HG03175 (cell line): ENCODE data around the gene RPLP1.

Source experiments
- ATAC-seq: cut with Tn5 transposase; IDR thresholded peaks from one replicate; pipeline ENCODE4 v1.9.1; 2021; ENCODE audit warnings: mild to moderate bottlenecking, moderate library complexity; ENCODE audit not compliant: unreplicated experiment

The RPLP1 gene

DNA sequence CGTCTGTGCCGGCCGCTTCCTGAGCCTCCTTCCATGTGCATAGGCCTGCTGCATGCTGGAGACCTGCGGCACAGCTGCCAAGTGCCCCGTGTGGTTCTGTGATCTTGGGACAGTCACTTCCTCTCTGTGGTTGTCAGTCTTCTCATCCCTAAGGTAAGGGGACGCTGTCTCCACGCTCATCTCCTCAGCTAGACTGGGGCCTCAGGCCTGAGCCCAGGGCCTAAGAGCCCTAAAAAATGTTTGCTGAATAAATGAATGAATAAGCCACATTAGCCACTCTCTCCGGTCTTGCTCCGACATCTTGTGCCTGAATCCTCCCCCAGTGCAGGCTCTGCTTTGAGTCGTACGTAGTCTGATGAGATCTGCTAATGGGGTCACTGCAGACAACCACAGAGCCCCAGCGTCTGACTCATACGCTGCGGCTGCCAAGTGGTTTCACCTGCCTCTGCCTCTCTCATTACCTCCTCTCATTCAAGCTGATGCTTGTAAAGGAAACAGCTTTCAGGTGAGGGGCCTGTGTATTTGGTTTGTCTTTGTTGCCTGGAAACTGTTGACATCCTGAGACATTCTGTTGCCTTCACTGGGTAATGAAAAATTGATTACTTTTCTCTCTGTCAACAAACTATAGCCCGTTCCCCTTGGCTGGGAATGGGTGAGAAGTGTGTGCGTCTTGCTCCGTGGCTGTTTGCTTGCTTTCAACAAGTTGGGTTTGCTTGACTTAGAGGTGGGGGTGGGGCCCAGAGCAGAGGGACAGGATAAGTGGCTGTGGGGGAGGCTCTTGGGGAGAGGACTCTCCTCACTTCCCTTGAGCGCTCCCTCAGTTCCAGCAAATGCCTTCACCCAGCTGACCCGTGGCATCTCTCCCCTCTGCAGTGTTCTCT lies 15.9 kb downstream of the RPLP1 start:
- no peak for ATAC-seq

- ATAC-seq = no peak
Observed at GRCh38 chr15:69469467-69470201, 17.0 kb downstream of the RPLP1 start.

DNA sequence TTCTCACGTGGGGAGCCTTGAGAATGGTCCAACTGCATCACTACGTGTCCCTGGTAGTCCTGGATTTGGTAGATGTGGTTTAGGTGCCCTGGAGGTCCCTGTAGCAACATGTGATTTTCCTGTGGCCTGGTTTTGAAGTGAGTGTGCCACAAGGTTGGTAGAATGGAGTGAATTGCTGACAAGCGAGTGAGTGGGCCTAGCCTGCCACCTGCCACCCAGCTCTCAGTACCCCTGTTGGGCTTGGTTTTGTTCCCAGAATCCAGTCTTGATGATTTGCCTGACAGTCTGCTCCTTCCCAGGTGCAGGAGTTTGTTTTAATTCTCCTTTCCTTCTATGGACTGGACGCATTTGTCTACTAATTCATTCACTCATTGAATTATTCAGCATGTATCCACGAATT lies 19.4 kb downstream of the RPLP1 start:
- ATAC-seq = no peak

GRCh38 chr15:69472562-69472961 lies 19.9 kb downstream of the RPLP1 start:
- no peak for ATAC-seq

DNA sequence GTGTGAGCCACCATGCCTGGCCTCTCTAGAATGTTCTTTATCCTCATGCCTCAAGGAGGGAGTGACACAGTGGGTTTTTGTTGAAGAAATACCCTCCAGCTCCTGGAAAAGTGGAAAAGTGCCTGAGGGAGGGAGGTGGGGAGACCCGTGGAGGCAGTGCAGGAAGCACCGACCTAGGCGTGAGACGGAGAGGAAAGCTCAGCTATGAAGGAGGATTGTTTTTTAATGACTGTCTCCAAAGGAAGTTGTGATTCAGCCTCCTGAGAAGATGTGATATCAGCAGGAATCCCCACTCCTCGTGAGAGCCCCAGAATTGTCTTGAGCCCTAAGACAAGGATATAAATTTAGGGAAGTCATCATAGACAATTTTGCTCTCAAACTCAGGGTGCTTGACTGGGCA lies 21.7 kb downstream of the RPLP1 start:
- no peak for ATAC-seq

DNA sequence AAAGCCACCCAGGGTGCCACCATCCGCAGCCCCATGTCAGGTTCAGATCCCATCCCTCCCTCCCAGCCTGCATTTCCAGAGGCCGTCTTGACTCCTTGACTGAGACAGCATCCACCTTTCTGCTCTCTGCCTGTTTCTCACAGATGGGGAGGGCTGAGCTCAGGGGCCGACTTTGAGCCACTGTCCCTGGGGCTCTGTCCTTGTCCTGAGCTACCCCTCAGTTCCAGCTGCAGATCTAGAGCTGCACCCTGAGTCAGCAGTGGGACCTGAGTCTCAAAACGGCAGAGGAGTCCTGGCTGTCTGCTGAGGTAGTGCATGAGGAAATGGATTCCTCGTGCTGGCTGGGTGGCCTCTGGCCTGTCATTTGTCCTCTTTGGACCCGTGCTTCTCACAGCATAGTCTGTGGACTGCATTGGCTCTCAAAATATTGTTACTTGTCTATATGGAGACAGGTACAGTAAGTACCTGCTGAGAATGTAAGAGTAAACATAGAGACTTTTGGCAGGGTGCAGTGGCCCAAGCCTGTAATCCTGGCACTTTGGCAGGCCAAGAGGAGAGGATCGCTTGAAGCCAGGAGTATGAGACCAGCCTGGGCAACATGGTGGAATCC lies 22.3 kb downstream of the RPLP1 start:
- no peak for ATAC-seq

DNA sequence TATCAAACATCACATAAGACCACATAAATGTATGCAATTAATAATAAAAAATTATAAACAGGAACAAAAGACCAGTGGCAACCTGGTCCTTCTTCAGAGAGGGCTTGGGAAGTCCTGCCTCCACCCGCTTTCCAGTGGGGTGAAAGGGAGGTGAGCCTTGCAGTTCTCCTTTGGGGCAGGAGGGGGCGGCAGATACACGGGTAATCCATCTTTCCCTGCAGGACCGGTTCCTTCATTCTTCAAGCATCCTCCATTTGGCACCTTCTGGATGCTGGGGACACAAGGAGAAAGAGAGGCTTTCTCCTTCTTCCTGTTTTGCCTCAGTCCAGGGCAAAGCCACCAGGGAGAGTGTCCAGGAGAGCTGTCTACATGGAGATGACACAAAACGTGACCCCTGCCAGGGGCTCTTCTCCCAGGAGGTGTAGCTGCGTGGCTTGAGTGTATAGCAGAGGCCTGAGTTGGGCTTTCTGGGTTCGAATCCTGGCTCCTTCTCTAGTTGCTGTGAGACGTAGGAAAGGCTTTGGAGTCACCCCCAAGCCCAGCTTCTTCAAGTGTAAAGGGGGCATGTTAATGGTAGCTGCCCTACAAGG lies 23.2 kb downstream of the RPLP1 start:
- ATAC-seq = no peak

DNA sequence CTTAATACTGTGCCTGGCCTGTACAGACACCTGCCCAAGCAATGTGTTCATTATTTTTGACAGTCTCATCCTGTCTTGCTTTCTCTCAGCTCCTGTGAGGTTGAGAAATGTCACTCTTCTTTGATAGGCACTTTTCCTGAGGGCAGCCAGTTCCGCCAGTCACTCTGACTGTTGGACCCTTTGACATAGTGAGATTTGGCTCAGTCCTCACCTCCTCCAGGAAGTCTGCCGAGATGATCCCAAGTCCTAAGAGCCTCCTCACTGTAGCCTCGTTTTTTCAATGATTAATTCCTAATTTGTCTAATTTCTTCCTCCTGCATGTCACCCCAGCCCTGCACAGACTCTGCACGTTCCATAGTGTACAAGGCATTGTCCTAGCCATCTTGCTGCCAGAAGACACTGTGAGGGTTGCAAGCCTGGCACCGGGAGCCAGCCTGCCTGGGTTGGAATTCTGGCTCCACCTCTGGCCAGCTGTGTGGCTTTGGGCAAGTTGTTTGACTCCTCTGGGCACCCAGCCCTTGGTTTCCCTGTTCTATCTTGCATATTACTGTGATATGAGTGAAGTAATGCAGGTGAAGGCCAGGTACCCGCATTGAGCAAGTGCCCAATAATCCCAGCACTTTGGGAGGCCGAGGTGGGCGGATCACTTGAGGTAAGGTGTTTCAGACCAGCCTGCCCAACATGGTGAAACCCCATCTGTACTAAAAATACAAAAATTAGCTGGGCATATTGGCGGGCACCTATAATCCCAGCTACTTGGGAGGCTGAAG lies 24.3 kb downstream of the RPLP1 start:
- ATAC-seq = no peak

GRCh38 chr15:69478259-69478781 lies 25.7 kb downstream of the RPLP1 start:
- ATAC-seq = no peak

GRCh38 chr15:69479081-69479480 lies 26.5 kb downstream of the RPLP1 start:
- no peak for ATAC-seq

- ATAC-seq = no peak
Observed at GRCh38 chr15:69479971-69480370, 27.4 kb downstream of the RPLP1 start.

GRCh38 chr15:69480932-69481331 lies 28.3 kb downstream of the RPLP1 start:
- no peak for ATAC-seq

- ATAC-seq = no peak
Observed at GRCh38 chr15:69482686-69483256, 30.2 kb downstream of the RPLP1 start.

- ATAC-seq = no peak
Observed at GRCh38 chr15:69484837-69485236, 32.2 kb downstream of the RPLP1 start.

DNA sequence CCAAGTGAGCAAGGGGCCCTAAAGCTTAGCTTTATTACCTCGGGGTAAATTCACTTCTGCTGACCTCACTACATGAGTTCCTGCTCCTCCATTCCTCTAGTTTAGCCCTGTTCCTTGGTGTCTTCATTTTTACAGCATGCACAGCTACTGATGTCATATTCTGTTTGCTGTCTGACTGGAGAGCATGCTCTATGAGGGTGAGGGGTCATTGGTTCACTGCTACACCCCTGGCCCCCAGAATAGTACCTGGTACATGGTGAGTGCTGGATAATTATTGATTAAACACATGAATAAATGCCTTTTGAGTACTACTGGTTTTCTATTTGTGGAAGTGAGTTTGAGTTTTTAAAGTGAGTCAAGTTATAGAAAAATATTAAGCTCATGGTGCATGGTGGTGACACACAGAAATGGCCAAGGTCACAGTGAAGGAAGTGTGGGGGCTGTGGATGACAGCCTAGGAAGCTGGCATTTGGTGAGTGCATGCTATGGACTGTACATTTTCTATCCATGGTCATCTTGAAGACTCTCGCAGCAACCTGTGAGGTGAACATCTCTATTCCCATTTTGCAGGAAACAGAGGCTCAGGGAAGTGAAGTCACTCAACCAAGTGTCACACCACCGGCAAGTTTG lies 34.0 kb downstream of the RPLP1 start:
- ATAC-seq = no peak

DNA sequence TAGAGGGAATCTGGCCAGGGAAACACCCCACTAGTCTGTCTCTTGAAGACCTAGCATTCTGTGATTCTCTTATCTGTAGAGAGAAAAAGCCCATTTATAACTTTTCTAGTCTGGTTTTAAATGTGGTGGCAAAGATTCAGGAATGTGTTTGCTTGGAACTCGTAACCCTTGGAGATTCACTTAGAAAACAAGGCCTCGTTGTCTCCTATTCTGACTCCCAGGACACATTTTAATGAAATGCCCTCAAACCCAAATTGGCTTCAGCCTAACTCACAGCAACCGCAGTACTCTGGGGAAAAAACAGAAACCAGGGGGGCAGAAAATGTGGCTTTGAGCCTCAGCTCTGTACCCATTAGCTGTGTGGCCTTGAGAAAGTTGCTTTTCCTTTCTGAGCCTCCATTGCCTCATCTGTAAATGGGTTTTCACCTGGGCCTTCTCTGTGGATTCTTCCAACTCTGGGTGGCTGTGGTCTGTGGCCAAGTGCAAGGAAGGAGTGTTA lies 36.5 kb downstream of the RPLP1 start:
- no peak for ATAC-seq

GRCh38 chr15:69490356-69491037 lies 37.9 kb downstream of the RPLP1 start:
- no peak for ATAC-seq

- no peak for ATAC-seq
Observed at GRCh38 chr15:69491038-69491505, 38.5 kb downstream of the RPLP1 start.

GRCh38 chr15:69493406-69493805 lies 40.8 kb downstream of the RPLP1 start:
- ATAC-seq = no peak
